HCT116 (cell line): ENCODE measurements around the gene CDH3. TPM values are rescaled to one million over a fixed set of nuclear protein-coding genes. Genes with fewer than 3 reads are reported as not detected.

Experiments used
- ATAC-seq: fragments of 200-7000 bp; cut with Tn5 transposase; 2 replicates; pipeline ENCODE4 v1.9.1; 2020; ENCODE audit warnings: mild to moderate bottlenecking, moderate library complexity
- BruUV-seq: library from RNA; stranded (reverse); fragments of 400-500 nt; replicated peaks from 2 replicates; lab custom pipeline; 2021; lab: Mats Ljungman, UMichigan
- CTCF ChIA-PET: fragments of 300-600 bp; sonication (Branson Sonifier 250); formaldehyde crosslinking; loops from one replicate; lab custom pipeline; 2021; ENCODE audit warnings: antibody characterized with exemption; lab: Charles Lee
- POLR2A ChIA-PET: fragments of 300-600, 350-600 bp; sonication (Branson Sonifier 250); formaldehyde crosslinking; loops from one replicate; lab custom pipeline; 2021; ENCODE audit warnings: antibody characterized with exemption; lab: Charles Lee
- RAD21 ChIA-PET, 2 experiments: fragments of 300-600 bp; sonication (Branson Sonifier 250); formaldehyde crosslinking; loops; one replicate each; lab custom pipeline; 2023; ENCODE audit warnings: low total read pairs in 2 of 2; ENCODE audit not compliant: uncharacterized antibody in 2 of 2, unreplicated experiment in 2 of 2, low non-redundant PET in 1 of 2; lab: Charles Lee
- DNase-seq: peaks from one replicate; pipeline ENCODE4 v3.0.0-alpha.2; 2010; ENCODE audit warnings: low read depth, low spot score
- H2AFZ ChIP-seq: fragments of 200-600 bp; shearing (Covaris generic), sonication (generic); 2 replicates; pipeline ENCODE4 v1.6.1; 2017; ENCODE audit warnings: low read depth, mixed run types, mixed read lengths, antibody characterized with exemption, low read length; ENCODE audit not compliant: poor library complexity, severe bottlenecking
- H3K27ac ChIP-seq: 2 replicates; pipeline ENCODE4 v1.5.1; 2012; ENCODE audit warnings: low read depth, low read length
- H3K27me3 ChIP-seq: fragments of 200-600 bp; sonication (generic); 2 replicates; pipeline ENCODE4 v1.6.1; 2016; ENCODE audit warnings: mixed run types, low read length, mixed read lengths; ENCODE audit not compliant: insufficient read depth
- H3K36me3 ChIP-seq, 2 experiments: fragments of 200-500 bp in 1 of 2; fragments of 200-600 bp in 1 of 2; sonication (Bioruptor generic) in 1 of 2; sonication (generic) in 1 of 2; 2 replicates each; pipeline versions ENCODE4 v1.5.1 to v1.6.1; 2014 to 2016; ENCODE audit warnings: low read length in 2 of 2, inconsistent platforms in 1 of 2, mixed read lengths in 1 of 2, mixed run types in 1 of 2; ENCODE audit not compliant: insufficient read depth in 2 of 2, control insufficient read depth in 1 of 2
- H3K4me1 ChIP-seq, 2 experiments: fragments of 200-600 bp in 1 of 2; sonication (generic) in 1 of 2; 2 replicates each; pipeline versions ENCODE4 v1.5.1 to v1.6.1; 2012 to 2017; ENCODE audit warnings: low read length in 2 of 2, inconsistent platforms in 1 of 2, mild to moderate bottlenecking in 1 of 2, mixed read lengths in 1 of 2, mixed run types in 1 of 2, moderate library complexity in 1 of 2; ENCODE audit not compliant: insufficient read depth in 2 of 2, control insufficient read depth in 1 of 2
- H3K4me2 ChIP-seq: fragments of 200-600 bp; sonication (generic); 2 replicates; pipeline ENCODE4 v1.6.1; 2017; ENCODE audit warnings: mixed run types, low read length, mixed read lengths
- H3K4me3 ChIP-seq, 2 experiments: fragments of 200-600 bp in 1 of 2; sonication (generic) in 1 of 2; replicated peaks in 1 of 2; 2 replicates each; pipeline ENCODE4 v1.5.1; 2011 to 2016; ENCODE audit warnings: low read length in 2 of 2, control low read depth in 1 of 2, low read depth in 1 of 2, mild to moderate bottlenecking in 1 of 2, mixed read lengths in 1 of 2, mixed run types in 1 of 2
- H3K79me2 ChIP-seq: fragments of 200-600 bp; sonication (generic); 2 replicates; pipeline ENCODE4 v1.6.1; 2017; ENCODE audit warnings: mild to moderate bottlenecking, mixed run types, low read length, moderate library complexity, mixed read lengths; ENCODE audit not compliant: insufficient read depth
- H3K9ac ChIP-seq: fragments of 200-600 bp; sonication (generic); 2 replicates; pipeline ENCODE4 v1.6.1; 2016; ENCODE audit warnings: low read length, mixed read lengths
- H3K9me2 ChIP-seq: fragments of 200-600 bp; sonication (generic), shearing (Covaris generic); 2 replicates; pipeline ENCODE4 v1.6.1; 2017; ENCODE audit warnings: mixed run types, mild to moderate bottlenecking, moderate library complexity; ENCODE audit not compliant: insufficient read depth
- H3K9me3 ChIP-seq, 2 experiments: fragments of 200-500 bp in 1 of 2; fragments of 200-600 bp in 1 of 2; sonication (Bioruptor generic) in 1 of 2; sonication (generic) in 1 of 2; 2 replicates each; pipeline ENCODE4 v1.6.1; 2014 to 2017; ENCODE audit warnings: low read length in 2 of 2, mixed read lengths in 2 of 2, inconsistent platforms in 1 of 2, low read depth in 1 of 2, mild to moderate bottlenecking in 1 of 2, mixed run types in 1 of 2, moderate library complexity in 1 of 2; ENCODE audit not compliant: control insufficient read depth in 1 of 2, insufficient read depth in 1 of 2
- H4K20me1 ChIP-seq: fragments of 200-600 bp; sonication (generic), shearing (Covaris generic); 2 replicates; pipeline ENCODE4 v1.6.1; 2017; ENCODE audit warnings: mixed run types, mild to moderate bottlenecking, moderate library complexity; ENCODE audit not compliant: insufficient read depth
- ATF3 ChIP-seq: IDR thresholded peaks from 2 replicates; pipeline ENCODE4 v1.6.1; 2012
- CBX3 ChIP-seq: IDR thresholded peaks from 2 replicates; pipeline ENCODE4 v1.6.1; 2012; ENCODE audit warnings: low read depth
- CEBPB ChIP-seq: IDR thresholded peaks from 2 replicates; pipeline ENCODE4 v1.6.1; 2012; ENCODE audit warnings: low read depth
- CTCF ChIP-seq, 3 experiments: fragments of 200-600 bp in 1 of 3; sonication (generic) in 1 of 3; IDR thresholded peaks in 2 of 3; conservative IDR thresholded peaks in 1 of 3; 2 replicates each; pipeline ENCODE4 v1.5.1; 2012 to 2017; ENCODE audit warnings: low read depth in 2 of 3, low read length in 2 of 3, antibody characterized with exemption in 1 of 3, borderline replicate concordance in 1 of 3, control low read depth in 1 of 3, mild to moderate bottlenecking in 1 of 3, mixed read lengths in 1 of 3, mixed run types in 1 of 3, moderate library complexity in 1 of 3; ENCODE audit not compliant: insufficient read depth in 1 of 3
- EGR1 ChIP-seq: IDR thresholded peaks from 2 replicates; pipeline ENCODE4 v1.6.1; 2012; ENCODE audit warnings: low read depth
- ELF1 ChIP-seq: IDR thresholded peaks from 2 replicates; pipeline ENCODE4 v1.6.1; 2012; ENCODE audit warnings: low read depth, borderline replicate concordance
- EZH2phosphoT487 ChIP-seq: fragments of 200-600 bp; IDR thresholded peaks from 2 replicates; pipeline ENCODE4 v1.6.1; 2018; ENCODE audit warnings: antibody characterized with exemption, borderline replicate concordance
- MAX ChIP-seq: IDR thresholded peaks from 2 replicates; pipeline ENCODE4 v1.6.1; 2012
- REST ChIP-seq: IDR thresholded peaks from 2 replicates; pipeline ENCODE4 v1.6.1; 2012; ENCODE audit warnings: low read depth
- SIN3A ChIP-seq: IDR thresholded peaks from 2 replicates; pipeline ENCODE4 v1.6.1; 2012; ENCODE audit warnings: low read depth
- YY1 ChIP-seq: IDR thresholded peaks from 2 replicates; pipeline ENCODE4 v1.6.1; 2011; ENCODE audit warnings: low read length, low read depth, moderate library complexity, mild to moderate bottlenecking; ENCODE audit not compliant: insufficient replicate concordance; ENCODE audit errors: extremely low read depth
- ZNF274 ChIP-seq: fragments of 200-500 bp; sonication (Bioruptor generic); IDR thresholded peaks from 2 replicates; pipeline ENCODE4 v1.6.1; 2014; ENCODE audit warnings: mild to moderate bottlenecking, low read depth, low read length, inconsistent platforms
- intact Hi-C: fragments of 100-400 bp; cut with micrococcal nuclease; formaldehyde crosslinking; loops from 2 replicates; pipeline ENCODE4 v1.10.0; 2022
- total RNA-seq: library from RNA; stranded (reverse); gene quantifications from one replicate; pipeline ENCODE4 v1.2.1, GENCODE V29; 2021; ENCODE audit not compliant: unreplicated experiment

CDH3 gene
- total RNA-seq, 1 experiment from 2014 or later, result 94.7 TPM

GRCh38 chr16:68644296-68644695, 814 bp upstream of the CDH3 start:
- RAD21 ChIA-PET, result interaction anchor here in 1 of 2 experiments (1.9 kb wide), 1 partner anchor 54 kb away, joined by 7 read pairs; no protein-coding TSS in a partner anchor
- CTCF ChIA-PET, result interaction anchor here (2.2 to 2.5 kb wide), 2 partner anchors 14 to 54 kb away, joined by 6 to 10 read pairs; no protein-coding TSS in a partner anchor
- H3K4me3 ChIP-seq, result peak overlapping the region; percentile 85 to 95

More at GRCh38 chr16:68644296-68644695, 814 bp upstream of the CDH3 start:
- POLR2A ChIA-PET, result interaction anchor here (0.6 to 1.9 kb wide), 6 partner anchors 16 to 277 kb away, joined by 3 to 7 read pairs (median 4); no protein-coding TSS in a partner anchor
- no TSS peak for BruUV-seq
- Histone ChIP-seq H4K20me1 (no peaks in the 10 kb centered on the region), H3K27ac (peak overlapping the region; percentile 82), H3K4me2 (peak overlapping the region; percentile 100), H3K9me2 (no peaks in the 10 kb centered on the region), H3K9ac (peak overlapping the region; percentile 87), H3K36me3 (peaks cover 0 to 5% of the 10 kb centered on the region in 2 experiments; a peak in 1 of 4 replicates), H3K4me1 (peaks cover 21 to 38% of the 10 kb centered on the region in 2 experiments), H3K9me3 (no peaks in the 10 kb centered on the region), H2AFZ (peak overlapping the region; percentile 90), H3K79me2 (peaks cover 42% of the 10 kb centered on the region), H3K27me3 (no peaks in the 10 kb centered on the region)
- TF ChIP-seq SIN3A (no peak), MAX (peak; percentile 18), ZNF274 (no peak), ATF3 (no peak), CTCF (IDR thresholded peaks at IDR 0.05 in 2 of 3, conservative IDR thresholded peaks at IDR 0.05 in 1 of 3; ENCODE audit: borderline replicate concordance in 1 of 3, insufficient read depth in 1 of 3, low read depth in 2 of 3, low read length in 2 of 3) (no peak), ELF1 (no peak), CBX3 (0 out of 2 replicates have a peak, but pooled peaks have one; percentile 28), YY1 (no peak), EZH2phosphoT487 (no peak), REST (no peak), CEBPB (no peak), EGR1 (no peak)
- intact Hi-C loops, result no loop called here
- peak; percentile 25; the same call in 1 of the 2 replicates for ATAC-seq
- no peak for DNase-seq
